Hematopoietic multipotent progenitor cell treated with erythropoietin and hydrocortisone succinate and interleukin-3 and kit ligand, for 8 days (in vitro differentiated cells): Measurements from ENCODE around the gene HIRIP3.
"Not testable (repeated sequence)": the region's sequence is repeated elsewhere in the genome, so short reads cannot be mapped to it uniquely, and the experiment has no call there.

Experiments
- DNase-seq: peaks from one replicate; pipeline ENCODE4 v3.0.0-alpha.2; 2015

The HIRIP3 gene, protein sequence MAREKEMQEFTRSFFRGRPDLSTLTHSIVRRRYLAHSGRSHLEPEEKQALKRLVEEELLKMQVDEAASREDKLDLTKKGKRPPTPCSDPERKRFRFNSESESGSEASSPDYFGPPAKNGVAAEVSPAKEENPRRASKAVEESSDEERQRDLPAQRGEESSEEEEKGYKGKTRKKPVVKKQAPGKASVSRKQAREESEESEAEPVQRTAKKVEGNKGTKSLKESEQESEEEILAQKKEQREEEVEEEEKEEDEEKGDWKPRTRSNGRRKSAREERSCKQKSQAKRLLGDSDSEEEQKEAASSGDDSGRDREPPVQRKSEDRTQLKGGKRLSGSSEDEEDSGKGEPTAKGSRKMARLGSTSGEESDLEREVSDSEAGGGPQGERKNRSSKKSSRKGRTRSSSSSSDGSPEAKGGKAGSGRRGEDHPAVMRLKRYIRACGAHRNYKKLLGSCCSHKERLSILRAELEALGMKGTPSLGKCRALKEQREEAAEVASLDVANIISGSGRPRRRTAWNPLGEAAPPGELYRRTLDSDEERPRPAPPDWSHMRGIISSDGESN

DNA sequence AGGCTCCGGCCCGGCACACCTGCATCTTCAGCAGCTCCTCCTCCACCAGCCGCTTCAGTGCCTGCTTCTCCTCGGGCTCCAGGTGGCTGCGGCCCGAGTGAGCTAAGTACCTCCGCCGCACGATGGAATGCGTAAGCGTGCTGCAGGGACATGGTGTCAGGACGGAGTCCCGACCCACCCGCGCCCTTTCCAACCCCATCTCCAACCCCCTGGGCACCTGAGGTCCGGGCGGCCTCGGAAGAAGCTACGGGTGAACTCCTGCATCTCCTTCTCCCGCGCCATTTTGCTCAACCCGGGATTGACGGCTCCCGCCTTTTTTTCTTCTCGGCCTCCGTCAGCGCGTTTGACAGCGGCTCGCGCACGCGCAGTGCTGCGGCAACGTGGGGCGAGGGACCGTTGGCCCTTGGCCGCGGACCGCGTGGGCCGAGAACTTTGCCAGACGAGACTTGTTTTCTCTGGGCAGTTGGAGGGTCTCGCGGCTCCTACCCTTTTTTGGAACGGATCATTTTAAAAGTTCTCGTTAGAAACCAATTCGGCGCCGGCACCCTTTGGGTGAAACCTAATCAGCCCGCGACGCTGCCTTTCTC lies at the start of gene HIRIP3:
HIRIP3 (minus strand) TSS at position 294 of the 587 bp plus-strand sequence; CDS start at position 282, 12 bp downstream.
- DNase-seq, result peak; percentile 92

DNA sequence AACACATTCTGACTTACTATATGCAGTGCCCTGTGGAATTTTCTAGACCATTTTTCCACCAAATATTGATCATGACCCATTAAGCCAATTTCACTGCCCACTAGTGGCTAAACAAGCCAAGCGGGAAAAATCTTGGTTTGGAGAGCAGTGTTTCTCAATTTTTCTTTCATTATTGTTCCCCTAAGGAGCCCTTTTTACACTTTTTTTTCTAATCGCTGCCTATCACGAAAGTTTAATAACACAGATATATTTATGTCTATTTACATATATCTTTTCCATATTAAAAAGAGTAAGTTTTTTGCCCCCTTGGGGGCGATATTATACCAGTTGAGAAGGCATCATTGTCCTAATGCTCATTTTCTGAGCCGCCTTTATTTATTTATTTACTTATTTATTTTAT lies 46.4 kb upstream of the HIRIP3 start:
- DNase-seq, result peak; percentile 65

DNA sequence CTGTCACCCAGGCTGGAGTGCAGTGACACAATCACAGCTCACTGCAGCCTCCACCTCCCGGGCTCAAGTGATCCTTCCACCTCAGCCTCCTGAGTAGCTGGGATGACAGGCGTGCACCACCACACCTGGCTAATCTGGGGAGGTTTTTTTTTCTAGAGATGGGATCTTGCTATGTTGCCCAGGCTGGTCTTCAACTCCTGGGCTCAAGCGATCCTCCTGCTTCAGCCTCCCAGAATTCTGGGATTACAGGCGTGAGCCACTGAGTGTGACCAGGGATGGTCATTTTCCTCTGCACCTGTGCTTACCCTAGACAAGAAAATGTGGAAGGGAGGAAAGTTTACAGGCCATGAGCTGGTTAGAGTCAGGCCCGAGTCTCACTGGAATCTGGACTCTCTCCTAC lies 45.3 kb upstream of the HIRIP3 start:
- DNase-seq, result not testable (repeated sequence)

- DNase-seq, result no peak
Measured at GRCh38 chr16:30040221-30040620, 44.8 kb upstream of the HIRIP3 start.

- DNase-seq, result no peak
Measured at GRCh38 chr16:30033270-30033669, 37.9 kb upstream of the HIRIP3 start.

DNA sequence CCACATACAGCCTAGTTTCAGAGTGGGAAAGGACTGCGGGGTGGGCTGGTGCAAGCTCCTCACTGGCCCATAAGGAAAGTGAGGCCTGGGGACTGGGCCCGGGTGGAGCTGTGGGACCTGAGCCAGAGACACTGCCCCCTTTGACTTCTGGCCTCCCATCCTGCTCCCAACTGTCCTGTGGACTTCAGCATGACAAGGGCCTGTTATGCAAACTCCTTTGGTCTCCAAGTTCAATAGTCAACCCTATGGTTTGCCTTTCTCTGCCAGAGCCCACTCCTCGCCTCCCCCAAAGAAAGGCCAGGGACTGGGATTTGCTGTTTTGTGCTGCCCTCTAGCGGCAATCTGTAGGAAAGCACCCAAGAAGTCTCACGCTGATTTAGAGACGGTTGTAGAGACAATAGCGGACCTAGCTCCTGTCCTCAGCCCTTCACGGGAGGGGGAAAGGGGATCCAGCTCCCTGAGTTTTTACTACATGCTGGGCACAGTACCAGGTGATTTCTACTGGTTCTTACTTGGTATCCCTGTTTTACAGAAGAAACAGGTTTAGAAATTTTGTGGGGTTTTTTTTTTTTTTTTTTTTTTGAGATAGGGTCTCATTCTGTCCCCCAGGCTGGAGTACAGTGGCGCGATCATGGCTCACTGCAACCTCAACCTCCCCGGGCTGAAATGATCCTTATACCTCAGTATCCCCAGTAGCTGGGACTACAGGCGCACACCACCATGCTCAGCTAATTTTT lies 36.8 kb upstream of the HIRIP3 start:
- peak; percentile 73 for DNase-seq

DNA sequence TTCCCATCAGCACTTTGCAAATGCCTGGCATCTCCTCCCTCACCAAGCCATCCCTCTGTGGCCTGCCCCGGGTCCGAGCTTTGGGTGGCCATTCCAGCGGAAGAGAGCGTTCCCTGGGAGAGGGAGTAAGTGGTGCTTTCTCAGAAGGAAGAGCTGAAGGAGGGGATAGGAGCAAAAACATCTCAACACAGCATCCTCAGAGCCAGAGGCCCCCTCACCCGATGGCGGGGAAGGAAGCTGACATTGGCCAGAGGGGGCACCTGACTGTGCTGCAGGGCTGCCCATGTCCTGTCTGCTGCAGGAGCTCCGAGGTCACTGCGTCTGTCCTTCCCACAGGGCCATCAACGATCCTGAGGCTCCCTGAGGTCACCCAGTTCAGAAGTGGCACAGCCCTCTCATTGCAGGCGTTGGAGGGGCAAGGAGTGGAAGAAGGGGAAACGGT lies 36.1 kb upstream of the HIRIP3 start:
- no peak for DNase-seq

- no peak for DNase-seq
Measured at GRCh38 chr16:30030841-30031413, 35.5 kb upstream of the HIRIP3 start, which contains the start of gene TLCD3B. Gene TLCD3B, minus strand, starts transcription at chr16:30031271. Its CDS starts 744 bp downstream, at chr16:30030527.

DNA sequence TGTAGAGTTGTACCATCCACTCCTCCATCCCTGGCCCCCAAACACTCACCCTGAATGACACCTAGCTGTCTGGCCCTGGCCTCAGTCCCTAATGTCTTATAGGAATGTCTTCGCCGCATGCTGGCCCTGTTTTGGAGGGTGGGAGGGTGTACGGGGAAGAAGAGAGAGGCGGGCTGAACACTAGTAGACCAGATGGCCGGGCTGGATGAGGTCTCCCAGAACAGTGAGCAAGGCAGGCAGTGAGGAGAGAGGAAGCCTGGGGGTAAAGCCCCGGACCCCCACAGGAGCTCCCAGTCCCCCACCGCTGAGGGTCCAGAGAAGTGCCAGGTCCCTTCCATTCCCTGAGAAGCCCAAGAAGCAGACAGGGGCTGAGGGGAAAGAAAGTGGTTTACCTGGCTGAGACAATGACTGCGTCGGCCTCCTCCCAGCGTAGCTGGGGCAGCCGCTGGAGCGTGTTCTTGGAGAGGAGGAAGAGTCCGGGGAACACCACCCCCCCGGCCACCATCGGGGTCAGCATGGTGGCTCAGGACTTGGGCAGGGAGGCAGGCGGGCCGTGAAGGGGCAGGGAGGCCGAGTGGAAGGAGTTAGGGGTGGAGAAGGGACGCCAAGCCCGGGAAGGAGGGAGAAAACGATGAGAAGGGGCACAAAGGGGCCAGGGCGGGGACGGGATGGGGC lies 34.7 kb upstream of the HIRIP3 start:
- DNase-seq, result no peak

DNA sequence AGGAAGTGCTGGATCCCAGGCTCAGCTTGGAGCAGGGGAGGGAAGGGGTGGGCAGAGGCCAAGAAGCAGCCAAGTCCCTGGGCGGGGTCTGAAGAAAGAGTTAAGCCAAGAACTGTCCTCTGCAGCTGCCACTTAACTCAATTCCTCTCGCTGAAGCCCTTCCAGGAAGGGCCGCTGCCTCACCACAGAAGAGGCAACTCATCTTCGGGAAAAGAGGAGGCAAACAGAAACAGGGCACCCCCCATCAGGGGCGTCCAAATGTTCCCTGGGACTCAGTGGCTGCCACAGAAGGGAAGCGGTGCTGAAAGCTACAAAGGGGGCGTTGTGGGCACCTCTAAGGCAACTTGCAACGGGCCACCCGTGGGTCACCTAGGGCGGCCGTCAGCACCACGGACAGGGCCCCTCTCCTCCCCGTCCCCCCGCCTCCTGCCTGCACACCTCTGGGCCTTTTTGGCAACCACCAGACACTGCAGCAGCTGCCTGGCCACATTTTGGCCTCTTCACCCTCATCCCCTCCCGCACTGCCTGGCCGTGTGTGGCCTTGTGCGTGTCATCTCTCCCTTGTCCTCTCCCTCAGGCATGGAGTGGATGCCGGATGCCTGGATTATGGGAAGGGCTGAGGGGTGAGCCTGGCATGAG lies 33.1 kb upstream of the HIRIP3 start:
- no peak for DNase-seq

- no peak for DNase-seq
Measured at GRCh38 chr16:30027588-30028437, 32.4 kb upstream of the HIRIP3 start.

DNA sequence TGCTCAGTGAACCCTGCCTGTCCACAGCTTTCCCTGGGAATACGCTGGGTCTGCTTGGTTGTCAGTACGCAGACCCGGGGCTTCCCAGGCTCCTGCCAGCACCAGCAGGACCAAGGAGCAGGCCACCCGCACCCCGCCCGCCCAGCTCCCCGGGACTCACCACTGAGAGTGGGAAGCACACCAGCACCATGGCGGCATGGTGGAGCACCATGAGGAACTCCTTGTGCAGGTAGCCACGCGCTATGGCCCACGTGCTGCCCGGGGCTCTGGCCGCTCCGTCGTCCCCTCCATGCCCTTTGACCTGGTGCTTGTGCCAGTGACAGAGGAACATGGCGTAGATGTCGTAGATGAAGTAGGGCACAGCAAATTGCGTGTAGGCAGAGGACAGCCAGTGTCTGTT lies 31.0 kb upstream of the HIRIP3 start:
- DNase-seq, result no peak

GRCh38 chr16:30025574-30025973 lies 30.2 kb upstream of the HIRIP3 start:
- DNase-seq, result no peak

DNA sequence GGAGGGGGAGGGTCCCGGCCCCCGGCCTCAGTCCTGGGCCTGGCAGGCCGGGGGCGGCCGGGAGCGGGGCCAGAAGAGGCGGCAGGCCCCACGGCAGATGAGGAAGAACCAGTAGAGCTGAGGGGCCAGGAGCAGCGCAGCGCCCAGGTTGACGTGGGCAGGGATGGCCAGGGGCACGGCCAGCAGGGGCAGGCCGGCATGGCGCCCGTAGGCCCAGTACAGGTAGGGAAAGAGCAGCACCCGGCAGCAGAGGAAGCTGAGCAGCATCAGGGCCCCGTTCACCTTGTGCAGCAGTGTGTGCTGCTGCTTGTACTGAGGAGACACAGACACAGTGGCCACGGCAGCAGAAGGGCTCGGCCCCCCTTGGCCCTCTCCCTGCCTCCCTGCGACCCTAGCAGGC lies 29.7 kb upstream of the HIRIP3 start:
- DNase-seq, result no peak

- DNase-seq, result no peak
Measured at GRCh38 chr16:30024451-30024850, 29.0 kb upstream of the HIRIP3 start.

DNA sequence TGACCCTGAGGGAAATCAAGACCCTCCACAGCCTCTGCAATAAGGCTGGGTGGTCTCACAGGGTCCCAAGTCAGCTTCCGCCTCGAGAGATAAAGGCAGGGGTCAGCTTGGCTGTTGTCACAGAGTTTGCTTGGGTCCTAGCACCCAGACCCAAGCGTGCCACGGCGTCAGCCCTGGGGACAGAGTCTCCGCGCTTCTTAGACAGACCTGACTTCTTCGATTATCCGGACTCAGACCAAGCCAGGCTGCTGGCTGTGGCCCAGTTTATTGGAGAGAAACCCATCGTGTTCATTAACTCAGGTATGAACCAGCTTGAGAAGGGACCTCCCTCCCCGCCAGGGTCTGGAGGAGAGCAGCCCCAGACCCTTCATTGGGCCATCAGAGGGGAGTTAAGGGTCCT lies 28.2 kb upstream of the HIRIP3 start:
- no peak for DNase-seq

GRCh38 chr16:30022887-30023286 lies 27.5 kb upstream of the HIRIP3 start, which contains the start of gene C16orf92:
Gene C16orf92, plus strand, starts transcription at chr16:30023198. Its CDS starts 143 bp downstream, at chr16:30023341.
- DNase-seq, result no peak

- no peak for DNase-seq
Measured at GRCh38 chr16:30018731-30019158, 23.3 kb upstream of the HIRIP3 start.

DNA sequence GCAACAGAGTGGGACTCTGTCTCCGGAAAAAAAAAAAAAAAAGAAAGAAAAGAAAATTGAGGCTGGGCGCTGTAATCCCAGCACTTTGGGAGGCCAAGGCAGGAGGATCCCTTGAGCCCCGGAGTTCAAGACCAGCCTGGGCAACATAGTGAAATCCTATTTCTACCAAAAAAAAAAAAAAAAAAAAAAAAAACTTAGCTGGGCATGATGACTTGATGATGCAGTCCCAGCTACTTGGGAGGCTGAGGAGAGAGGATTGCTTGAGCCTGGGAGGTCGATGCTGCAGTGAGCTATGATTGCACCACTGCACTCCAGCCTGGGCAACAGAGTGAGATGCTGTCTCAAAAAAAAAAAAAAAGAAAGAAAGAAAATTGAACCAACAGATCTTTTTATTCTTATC lies 22.5 kb upstream of the HIRIP3 start:
- not testable (repeated sequence) for DNase-seq

DNA sequence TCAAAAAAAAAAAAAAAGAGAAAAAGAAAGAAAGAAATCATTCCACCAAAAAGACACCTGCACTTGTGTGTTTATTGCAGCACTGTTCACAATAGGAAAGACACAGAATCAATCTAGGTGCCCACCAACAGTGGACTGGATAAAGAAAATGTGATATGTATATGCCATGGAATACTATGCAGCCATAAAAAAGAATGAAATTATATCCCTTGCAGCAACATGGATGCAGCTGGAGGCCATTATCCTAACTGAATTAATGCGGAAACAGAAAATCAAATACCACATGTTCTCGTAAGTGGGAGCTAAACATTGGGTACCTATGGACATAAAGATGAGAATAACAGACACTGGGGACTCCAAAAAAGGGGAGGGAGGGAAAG lies 21.9 kb upstream of the HIRIP3 start:
- no peak for DNase-seq
